ENCODE data around the gene NUCKS1.

Gene NUCKS1

DNA sequence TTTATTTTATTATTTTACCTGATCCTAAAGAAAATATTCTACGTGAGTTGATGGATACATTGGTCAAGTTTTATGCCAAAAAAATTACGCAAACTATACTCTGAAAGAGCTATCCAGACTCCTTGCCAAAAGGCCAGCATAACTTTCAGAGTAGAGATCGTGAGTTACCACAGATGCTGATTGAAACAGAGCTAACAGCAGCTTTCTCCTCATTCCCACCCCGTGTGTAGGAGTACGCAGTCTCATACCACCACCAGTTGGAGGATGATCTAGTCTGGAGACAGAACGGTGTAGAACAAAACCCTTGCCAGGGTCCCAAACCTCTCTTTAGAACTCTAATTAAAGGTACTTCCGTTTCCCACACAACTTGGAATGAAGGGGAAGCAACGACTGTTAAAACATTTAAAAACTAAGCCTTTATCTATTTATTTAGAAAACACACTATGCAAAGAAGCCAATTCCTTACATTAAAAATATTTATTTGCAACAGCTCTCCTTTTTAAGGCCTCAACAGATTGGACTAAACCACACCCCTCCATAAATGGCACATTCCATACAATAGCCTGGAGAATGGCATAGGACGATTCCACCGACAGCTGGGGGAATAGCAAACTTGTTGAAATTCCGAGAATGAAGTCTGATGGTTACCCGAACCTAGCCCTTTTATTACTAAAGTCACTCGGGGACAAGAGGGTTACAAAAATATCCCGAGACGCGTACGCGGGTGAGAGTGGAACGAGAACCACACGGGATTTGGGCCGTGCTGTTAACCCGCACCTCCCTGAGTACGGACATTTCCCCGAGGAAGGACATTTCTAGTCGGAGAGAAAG lies 1.4 kb downstream of the NUCKS1 start:
- Histone ChIP-seq H3K4me3 (peak overlapping the region; percentile 98), H3K9ac (ENCODE audit: insufficient read length) (peak overlapping the region; percentile 84), H3K36me3 (ENCODE audit: insufficient read depth, low read length) (peaks cover 44% of the 10 kb centered on the region), H3K27ac (peak overlapping the region; percentile 95), H3K9me3 (ENCODE audit: low read depth, low read length) (no peaks in the 10 kb centered on the region)
- DNase-seq (ENCODE audit: low read depth, low spot score): peak; percentile 24
- TF ChIP-seq POLR2AphosphoS5 (IDR thresholded peaks at IDR 0.05; ENCODE audit: borderline replicate concordance, low read depth, low read length): no peak
- TF ChIP-seq FOXP2 (optimal IDR thresholded peaks at IDR 0.05; ENCODE audit: control extremely low read depth, extremely low read length, insufficient read depth): no peak
- TF ChIP-seq EZH2 (IDR thresholded peaks at IDR 0.05): no peak

DNA sequence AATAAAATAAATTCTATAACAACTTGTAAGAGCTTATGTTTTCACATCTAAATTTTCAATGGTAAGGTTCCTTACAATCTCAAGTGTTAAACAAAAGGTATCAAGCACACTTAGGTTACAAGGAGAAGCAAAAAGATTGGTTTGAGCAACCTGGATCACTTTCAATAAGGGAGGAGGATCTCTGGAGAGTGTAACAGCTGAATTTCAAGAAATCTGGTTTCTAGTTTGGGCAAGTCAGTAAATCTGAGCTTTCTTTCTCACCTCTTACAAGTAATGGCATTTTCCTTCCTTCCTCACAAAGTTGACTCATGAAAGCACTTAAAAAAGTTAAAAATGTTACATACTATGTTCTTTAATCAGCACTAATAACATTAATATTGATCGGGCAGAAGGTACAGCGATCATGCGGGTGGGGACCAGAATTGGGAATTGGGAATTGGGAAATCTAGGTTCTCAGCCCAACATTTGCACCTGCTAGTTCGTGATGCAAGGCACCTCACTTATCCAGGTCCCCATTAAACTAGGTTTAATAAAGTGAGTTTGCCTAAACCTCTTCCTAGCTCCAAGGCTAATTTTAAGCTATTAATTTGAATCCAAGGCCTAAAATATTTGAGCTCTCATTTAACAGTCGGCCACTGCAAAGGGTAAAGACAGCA lies 3.1 kb downstream of the NUCKS1 start:
- Histone ChIP-seq H3K9me3 (ENCODE audit: low read depth, low read length) (no peaks in the 10 kb centered on the region), H3K36me3 (ENCODE audit: insufficient read depth, low read length) (peaks cover 48% of the 10 kb centered on the region), H3K4me3 (peak overlapping the region; percentile 98), H3K9ac (ENCODE audit: insufficient read length) (peak overlapping the region; percentile 84), H3K27ac (no peak overlapping the region)
- no peak for TF ChIP-seq EZH2 (IDR thresholded peaks at IDR 0.05)
- no peak for TF ChIP-seq POLR2AphosphoS5 (IDR thresholded peaks at IDR 0.05; ENCODE audit: borderline replicate concordance, low read depth, low read length)
- no peak for TF ChIP-seq FOXP2 (optimal IDR thresholded peaks at IDR 0.05; ENCODE audit: control extremely low read depth, extremely low read length, insufficient read depth)
- no peak for DNase-seq (ENCODE audit: low read depth, low spot score)

DNA sequence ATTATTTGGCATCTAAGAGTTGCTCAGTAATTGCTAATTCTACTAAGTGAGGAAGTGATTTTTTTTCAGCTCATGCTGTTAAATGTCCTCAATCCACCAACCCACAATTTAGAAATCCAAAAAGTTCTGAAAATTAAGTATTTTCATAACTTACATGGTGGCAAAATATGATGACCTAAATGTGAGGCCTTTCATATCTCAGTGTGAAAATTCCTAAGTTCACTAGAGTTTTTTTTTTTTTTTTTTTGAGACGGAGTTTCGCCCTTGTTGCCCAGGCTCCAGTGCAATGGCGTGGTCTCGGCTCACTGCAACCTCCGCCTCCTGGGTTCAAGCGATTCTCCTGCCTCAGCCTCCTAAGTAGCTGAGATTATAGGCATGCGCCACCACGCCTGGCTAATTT lies 5.6 kb downstream of the NUCKS1 start:
- Histone ChIP-seq H3K27ac (peak overlapping the region; percentile 21; the same call in 1 of the 2 replicates), H3K4me3 (no peak overlapping the region), H3K9me3 (ENCODE audit: low read depth, low read length) (no peaks in the 10 kb centered on the region), H3K36me3 (ENCODE audit: insufficient read depth, low read length) (peaks cover 67% of the 10 kb centered on the region), H3K9ac (ENCODE audit: insufficient read length) (no peak overlapping the region)
- TF ChIP-seq EZH2 (IDR thresholded peaks at IDR 0.05) (no peak), FOXP2 (optimal IDR thresholded peaks at IDR 0.05; ENCODE audit: control extremely low read depth, extremely low read length, insufficient read depth) (no peak), POLR2AphosphoS5 (IDR thresholded peaks at IDR 0.05; ENCODE audit: borderline replicate concordance, low read depth, low read length) (no peak)
- DNase-seq (ENCODE audit: low read depth, low spot score): no peak

DNA sequence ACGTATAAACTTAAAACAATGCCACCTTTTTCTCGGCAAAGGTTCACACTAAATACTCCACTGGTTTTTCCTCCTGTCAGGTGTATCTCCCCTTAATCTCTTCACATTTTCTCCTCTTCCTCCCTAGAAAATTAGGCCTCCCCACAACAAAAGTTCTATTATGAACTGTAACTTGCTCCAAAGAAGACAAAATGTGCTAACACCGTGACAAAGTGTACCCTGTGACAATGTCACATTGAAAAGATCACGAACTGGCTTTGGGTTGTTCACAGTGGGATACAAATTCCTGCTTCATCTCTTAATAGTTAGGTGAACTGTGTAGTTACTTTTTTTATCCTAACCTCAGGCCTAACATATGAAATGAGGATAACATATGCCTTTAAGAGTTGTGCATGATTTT lies 6.0 kb downstream of the NUCKS1 start:
- TF ChIP-seq POLR2AphosphoS5 (IDR thresholded peaks at IDR 0.05; ENCODE audit: borderline replicate concordance, low read depth, low read length) (no peak), FOXP2 (optimal IDR thresholded peaks at IDR 0.05; ENCODE audit: control extremely low read depth, extremely low read length, insufficient read depth) (no peak), EZH2 (IDR thresholded peaks at IDR 0.05) (no peak)
- Histone ChIP-seq H3K27ac (peak overlapping the region; percentile 21; the same call in 1 of the 2 replicates), H3K36me3 (ENCODE audit: insufficient read depth, low read length) (peaks cover 69% of the 10 kb centered on the region), H3K4me3 (no peak overlapping the region), H3K9ac (ENCODE audit: insufficient read length) (no peak overlapping the region), H3K9me3 (ENCODE audit: low read depth, low read length) (no peaks in the 10 kb centered on the region)
- DNase-seq (ENCODE audit: low read depth, low spot score): no peak

DNA sequence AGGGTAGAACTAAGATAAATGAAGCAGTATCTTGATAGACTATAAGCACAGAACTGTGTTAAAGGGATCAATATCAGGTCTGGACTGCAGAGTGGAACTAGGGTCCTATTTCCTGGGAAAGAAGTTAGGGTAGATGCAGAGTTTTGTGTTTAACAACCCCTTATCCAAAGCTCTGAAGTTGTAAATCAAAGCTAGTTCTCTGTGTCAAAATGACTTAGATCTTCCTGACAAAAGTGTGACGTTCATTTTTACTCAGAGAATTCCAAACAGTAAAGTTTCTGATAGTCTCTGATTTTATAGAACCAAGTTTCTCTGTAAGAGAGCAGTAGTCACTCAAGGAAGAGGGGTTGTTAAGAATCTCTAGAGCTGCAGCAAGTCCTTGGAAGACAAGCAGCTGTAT lies 8.3 kb downstream of the NUCKS1 start:
- TF ChIP-seq EZH2 (IDR thresholded peaks at IDR 0.05) (no peak), FOXP2 (optimal IDR thresholded peaks at IDR 0.05; ENCODE audit: control extremely low read depth, extremely low read length, insufficient read depth) (no peak), POLR2AphosphoS5 (IDR thresholded peaks at IDR 0.05; ENCODE audit: borderline replicate concordance, low read depth, low read length) (no peak)
- no peak overlapping the region for H3K9ac ChIP-seq (ENCODE audit: insufficient read length)
- H3K9me3 ChIP-seq (ENCODE audit: low read depth, low read length): no peaks in the 10 kb centered on the region
- peak overlapping the region; percentile 14; the same call in 1 of the 2 replicates for H3K27ac ChIP-seq
- no peak for DNase-seq (ENCODE audit: low read depth, low spot score)
- H3K4me3 ChIP-seq: no peak overlapping the region
- H3K36me3 ChIP-seq (ENCODE audit: insufficient read depth, low read length): peaks cover 61% of the 10 kb centered on the region

DNA sequence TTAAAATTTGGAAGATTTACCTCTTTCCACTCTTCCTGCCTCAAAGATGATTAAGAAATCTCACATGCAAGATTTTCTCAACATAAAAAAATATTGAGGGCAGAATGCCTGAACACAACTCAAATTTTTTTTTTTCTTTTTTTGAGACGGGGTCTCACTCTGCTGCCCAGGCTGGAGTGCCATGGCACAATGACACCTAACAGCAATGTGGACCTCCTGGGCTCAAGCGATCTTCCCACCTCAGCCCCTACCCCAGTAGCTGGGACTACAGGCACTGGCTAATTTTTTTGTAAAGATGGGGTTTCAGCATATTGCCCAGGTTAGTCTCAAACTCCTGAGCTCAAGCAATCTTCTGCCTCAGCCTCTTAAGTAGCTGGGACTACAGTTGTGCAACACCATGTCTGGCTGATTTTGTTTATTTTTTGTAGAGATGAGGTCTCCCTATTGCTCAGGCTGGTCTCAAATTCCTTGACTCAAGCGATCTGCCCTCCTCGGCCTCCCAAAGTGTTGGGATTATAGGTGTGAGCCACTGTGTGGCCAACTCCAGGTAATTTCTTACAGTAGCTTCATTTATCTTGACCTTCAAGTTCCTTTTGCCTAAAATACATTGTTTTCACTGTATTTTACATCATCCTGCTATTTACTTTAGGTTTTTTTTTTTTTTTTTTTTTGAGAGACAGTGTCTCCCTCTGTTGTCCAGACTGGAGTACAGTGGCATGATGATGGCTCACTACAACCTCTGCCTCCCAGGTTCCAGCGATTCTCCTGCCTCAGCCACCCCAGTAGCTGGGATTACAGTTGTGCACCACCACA lies 10.4 kb downstream of the NUCKS1 start:
- Histone ChIP-seq H3K36me3 (ENCODE audit: insufficient read depth, low read length) (peaks cover 60% of the 10 kb centered on the region), H3K27ac (peak overlapping the region; percentile 2; the same call in 1 of the 2 replicates), H3K9me3 (ENCODE audit: low read depth, low read length) (no peaks in the 10 kb centered on the region), H3K4me3 (no peak overlapping the region), H3K9ac (ENCODE audit: insufficient read length) (no peak overlapping the region)
- DNase-seq (ENCODE audit: low read depth, low spot score): no peak
- TF ChIP-seq POLR2AphosphoS5 (IDR thresholded peaks at IDR 0.05; ENCODE audit: borderline replicate concordance, low read depth, low read length) (no peak), EZH2 (IDR thresholded peaks at IDR 0.05) (no peak), FOXP2 (optimal IDR thresholded peaks at IDR 0.05; ENCODE audit: control extremely low read depth, extremely low read length, insufficient read depth) (no peak)

DNA sequence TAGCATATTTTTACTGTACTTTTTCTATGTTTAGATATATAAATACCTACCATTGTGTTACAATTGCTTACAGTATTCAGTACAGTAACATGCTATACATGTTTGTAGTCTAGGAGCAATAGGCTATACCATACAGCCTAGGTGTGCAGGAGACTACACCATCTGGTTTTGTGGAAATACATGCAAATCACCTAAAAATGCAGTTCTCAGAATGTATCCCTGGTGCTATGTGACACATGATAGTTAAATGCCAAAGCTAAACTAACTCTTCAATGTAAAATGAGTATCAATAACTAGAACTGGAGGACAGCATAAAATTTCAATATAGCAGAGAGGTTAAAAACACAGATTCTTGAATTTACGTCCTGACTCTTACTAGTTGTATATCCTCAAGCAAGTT lies 14.8 kb downstream of the NUCKS1 start:
- Histone ChIP-seq H3K36me3 (ENCODE audit: insufficient read depth, low read length) (peaks cover 72% of the 10 kb centered on the region), H3K9ac (ENCODE audit: insufficient read length) (no peak overlapping the region), H3K27ac (no peak overlapping the region), H3K4me3 (no peak overlapping the region), H3K9me3 (ENCODE audit: low read depth, low read length) (no peaks in the 10 kb centered on the region)
- no peak for DNase-seq (ENCODE audit: low read depth, low spot score)
- TF ChIP-seq EZH2 (IDR thresholded peaks at IDR 0.05) (no peak), POLR2AphosphoS5 (IDR thresholded peaks at IDR 0.05; ENCODE audit: borderline replicate concordance, low read depth, low read length) (no peak), FOXP2 (optimal IDR thresholded peaks at IDR 0.05; ENCODE audit: control extremely low read depth, extremely low read length, insufficient read depth) (no peak)

All from SK-N-MC (cell line).